K562 (cell line): ENCODE measurements around the gene AGO3. TPM values are rescaled to one million over a fixed set of nuclear protein-coding genes. Genes with fewer than 3 reads are reported as not detected.

Experiments
- CLOCK ChIP-seq: fragments of 250-450 bp; sonication (Bioruptor Pico); IDR thresholded peaks from 2 replicates; pipeline ENCODE4 v1.4.0; 2020; ENCODE audit warnings: mild to moderate bottlenecking, moderate library complexity, borderline replicate concordance
- CSDE1 ChIP-seq, 2 experiments: fragments of 450-650 bp; IDR thresholded peaks; 2 replicates each; pipeline ENCODE4 v1.6.1; 2016; ENCODE audit warnings: mild to moderate bottlenecking in 1 of 2
- CXXC5 ChIP-seq: fragments of 250-450 bp; sonication (Bioruptor Pico); IDR thresholded peaks from 2 replicates; pipeline ENCODE4 v1.8.0; 2022; ENCODE audit warnings: inconsistent platforms, mild to moderate bottlenecking, moderate library complexity
- HOMEZ ChIP-seq: fragments of 250-450 bp; sonication (Bioruptor Pico); IDR thresholded peaks from 2 replicates; pipeline ENCODE4 v1.4.0; 2020; ENCODE audit warnings: mild to moderate bottlenecking, moderate library complexity
- POLR3G ChIP-seq: IDR thresholded peaks from 2 replicates; pipeline ENCODE4 v1.6.1; 2011; ENCODE audit not compliant: insufficient read length, insufficient replicate concordance; ENCODE audit errors: extremely low read depth
- RBFOX2 ChIP-seq: fragments of 200-400 bp; formaldehyde crosslinking; IDR thresholded peaks from 2 replicates; pipeline ENCODE4 v1.6.1; 2017; ENCODE audit warnings: low read depth, mild to moderate bottlenecking, low read length, moderate library complexity
- STAT6 ChIP-seq: sonication (generic); formaldehyde crosslinking; IDR thresholded peaks from 2 replicates; pipeline ENCODE4 v1.8.1; 2023; ENCODE audit warnings: mild to moderate bottlenecking, missing genetic modification reagents
- ZHX1 ChIP-seq: fragments of 150-350 bp; conservative IDR thresholded peaks from 2 replicates; pipeline ENCODE4 v1.6.1; 2014; ENCODE audit warnings: low read length
- ZNF239 ChIP-seq: fragments of 250-450 bp; sonication (Bioruptor Pico); IDR thresholded peaks from 2 replicates; pipeline ENCODE4 v1.4.0; 2020; ENCODE audit warnings: mild to moderate bottlenecking
- ZNF277 ChIP-seq: fragments of 250-450 bp; sonication (Bioruptor Pico); IDR thresholded peaks from 2 replicates; pipeline ENCODE4 v1.8.0; 2022; ENCODE audit warnings: inconsistent platforms, mild to moderate bottlenecking, moderate library complexity, borderline replicate concordance
- ZNF584 ChIP-seq: fragments of 200-800 bp; sonication (Bioruptor generic); IDR thresholded peaks from 2 replicates; pipeline ENCODE4 v1.6.1; 2016; ENCODE audit warnings: low read depth, mild to moderate bottlenecking, missing genetic modification characterization, missing compliant biosample characterization
- ZNF639 ChIP-seq, 2 experiments: fragments of 200-800 bp in 1 of 2; sonication (Bioruptor generic) in 1 of 2; sonication (generic) in 1 of 2; formaldehyde crosslinking in 1 of 2; IDR thresholded peaks in 1 of 2; conservative IDR thresholded peaks in 1 of 2; 2 replicates each; pipeline versions ENCODE4 v1.5.0 to v1.6.1; 2016 to 2020; ENCODE audit warnings: missing compliant biosample characterization in 1 of 2, missing genetic modification characterization in 1 of 2, missing genetic modification reagents in 1 of 2
- polyA plus RNA-seq, 8 experiments: library from polyadenylated mRNA; depleted of rRNA in 4 of 8; stranded (reverse) in 5 of 8; unstranded in 3 of 8; fragments of >200 nt; fragmentation: Nextera tagmentation in 2 of 8; fragmentation: Illumina TruSeq in 1 of 8; extraction: Ambion mirVana in 2 of 8; extraction: Trizol in 1 of 8; gene quantifications; 2 replicates each; pipeline versions ENCODE4 v1.2.1 to v1.2.3, GENCODE V29; 2011 to 2014; ENCODE audit warnings: inconsistent platforms in 1 of 8, missing spikeins in 1 of 8
- total RNA-seq, 7 experiments: library from RNA; depleted of rRNA in 6 of 7; stranded (reverse); fragments of >200 nt in 6 of 7; fragmentation: Illumina TruSeq in 2 of 7; extraction: Trizol in 2 of 7; gene quantifications; 2 replicates each; pipeline versions ENCODE4 v1.2.1 to v1.2.3, GENCODE V29; 2011 to 2021; ENCODE audit warnings: low replicate concordance in 1 of 7

AGO3 gene
- total and polyA plus RNA-seq, 9 of the 15 experiments (the other 6 are each of a cell fraction or from before 2014, with no cell fraction given): 4.5 to 41.5 (median 22.7) TPM

DNA sequence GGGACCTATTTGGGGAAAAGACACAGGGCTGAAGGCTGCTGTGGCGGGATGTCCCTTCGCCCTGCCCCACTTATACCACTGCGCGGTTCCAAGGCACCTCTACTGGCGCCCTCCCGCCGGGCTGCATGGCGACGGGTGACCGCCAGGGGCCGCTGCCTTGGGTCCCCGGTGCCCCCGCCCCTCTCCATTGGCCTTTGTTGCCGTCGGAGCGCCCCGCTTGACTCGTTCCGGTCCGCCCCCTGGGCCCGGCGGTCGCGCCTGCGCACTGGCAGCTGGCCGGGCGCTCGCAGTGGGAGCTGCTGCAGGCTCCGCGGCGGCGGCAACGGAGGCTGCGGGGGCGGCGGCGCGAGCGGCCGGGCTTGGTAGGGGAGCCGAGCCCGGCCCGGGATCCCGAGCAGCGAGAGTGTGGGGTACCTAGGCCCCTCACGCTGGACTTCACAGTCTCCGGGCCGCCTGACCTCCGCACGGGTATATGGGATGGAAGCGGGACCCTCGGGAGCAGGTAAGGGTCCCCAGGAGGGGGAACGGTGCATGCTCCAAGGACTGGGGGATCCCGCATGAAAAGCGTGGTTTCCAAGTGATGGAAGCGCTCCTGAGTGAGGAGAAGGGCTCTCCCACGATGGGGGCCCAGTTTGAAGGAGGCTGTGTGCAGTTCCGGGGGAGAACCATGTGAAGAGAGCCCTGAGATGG, 47.8 kb upstream of the AGO3 start, which contains the start of gene AGO1 (continued):
- TF ChIP-seq STAT6 (CRISPR knock-in tag): 0 out of 2 replicates have a peak, but pooled peaks have one; percentile 21
- TF ChIP-seq ZNF239 (CRISPR knock-in tag): 0 out of 2 replicates have a peak, but pooled peaks have one; percentile 26
- TF ChIP-seq CSDE1 (IDR thresholded peaks at IDR 0.05): no peak
- no peak for TF ChIP-seq ZHX1
- TF ChIP-seq ZNF277 (CRISPR knock-in tag): no peak
- TF ChIP-seq POLR3G: no peak
- peak in 1 of 2 experiments; percentile 57; a peak in 1 of 4 replicates for TF ChIP-seq ZNF639 (CRISPR knock-in tag; conservative IDR thresholded peaks at IDR 0.05 in 1 of 2, IDR thresholded peaks at IDR 0.05 in 1 of 2)
- TF ChIP-seq CXXC5: peak; percentile 83
- TF ChIP-seq HOMEZ (CRISPR knock-in tag): 0 out of 2 replicates have a peak, but pooled peaks have one; percentile 46
- no peak for TF ChIP-seq ZNF584
- TF ChIP-seq CLOCK (CRISPR knock-in tag): no peak
- TF ChIP-seq RBFOX2: peak; percentile 74
